Gastroesophageal sphincter (tissue), 4 donors: ENCODE measurements around the gene OR52R1. TPM values are rescaled to one million over a fixed set of nuclear protein-coding genes. Genes with fewer than 3 reads are reported as not detected.
"Not testable (repeated sequence)": the region's sequence is repeated elsewhere in the genome, so short reads cannot be mapped to it uniquely, and the experiment has no call there.

Experiments
- ATAC-seq: fragments of 150-250 bp; one replicate; pipeline ENCODE4 v1.9.1; 2016; ENCODE audit warnings: mild to moderate bottlenecking, moderate library complexity
- H3K27ac ChIP-seq, 4 donors: fragments of 200-600 bp; sonication (generic) in 3 of 4; 1 replicate in 3 of 4; 2 replicates in 1 of 4; pipeline ENCODE4 v1.5.1; 2016 to 2019
- H3K27me3 ChIP-seq: fragments of 200-600 bp; sonication (generic); one replicate; pipeline ENCODE4 v1.5.1; 2019
- H3K36me3 ChIP-seq, 2 donors: fragments of 200-600 bp; sonication (generic); one replicate each; pipeline ENCODE4 v1.5.1; 2019; ENCODE audit warnings: control low read depth in 1 of 2
- H3K4me1 ChIP-seq, 3 donors: fragments of 200-600 bp; sonication (generic); 1 replicate in 2 of 3; 2 replicates in 1 of 3; pipeline ENCODE4 v1.5.1; 2016 to 2019; ENCODE audit warnings: control low read depth in 2 of 3
- H3K4me3 ChIP-seq, 2 donors: fragments of 200-600 bp; sonication (generic); one replicate each; pipeline ENCODE4 v1.5.1; 2019; ENCODE audit warnings: mild to moderate bottlenecking in 1 of 2, moderate library complexity in 1 of 2
- H3K9me3 ChIP-seq, 3 donors: fragments of 200-600 bp; sonication (generic); one replicate each; pipeline ENCODE4 v1.5.1; 2017 to 2019; ENCODE audit warnings: control low read depth in 2 of 3
- EP300 ChIP-seq: sonication (generic); formaldehyde crosslinking; IDR thresholded peaks from one replicate; pipeline ENCODE4 v1.6.1; 2017; ENCODE audit warnings: antibody characterized with exemption, mild to moderate bottlenecking
- POLR2A ChIP-seq, 2 donors: fragments of 450-650 bp; IDR thresholded peaks; one replicate each; pipeline ENCODE4 v1.6.1; 2017; ENCODE audit warnings: antibody characterized with exemption in 2 of 2, mild to moderate bottlenecking in 2 of 2, moderate library complexity in 1 of 2
- POLR2AphosphoS5 ChIP-seq: sonication (generic); formaldehyde crosslinking; IDR thresholded peaks from one replicate; pipeline ENCODE4 v1.6.1; 2017; ENCODE audit warnings: antibody characterized with exemption
- WGBS, 2 donors: methylation state at CpG; one replicate each; pipeline ENCODE4 v1.1.5; 2018; ENCODE audit warnings: low coverage in 1 of 2; 5-methylcytosine and 5-hydroxymethylcytosine counted together
- total RNA-seq, 4 donors: library from RNA; depleted of rRNA; stranded (reverse); fragments of >200 nt; gene quantifications; one replicate each; pipeline ENCODE4 v1.1.0, GENCODE V29; 2016
- TF ChIP-seq, protein P1 (sequence below), 4 experiments: fragments of 200-600 bp in 2 of 4; fragments of 450-650 bp in 2 of 4; sonication (generic) in 1 of 4; IDR thresholded peaks; one replicate each; pipeline ENCODE4 v1.5.1; 2017 to 2019; ENCODE audit warnings: antibody characterized with exemption in 4 of 4, mild to moderate bottlenecking in 2 of 4, moderate library complexity in 2 of 4

The OR52R1 gene
- total RNA-seq, 4 donors from 2014 or later: not detected

DNA sequence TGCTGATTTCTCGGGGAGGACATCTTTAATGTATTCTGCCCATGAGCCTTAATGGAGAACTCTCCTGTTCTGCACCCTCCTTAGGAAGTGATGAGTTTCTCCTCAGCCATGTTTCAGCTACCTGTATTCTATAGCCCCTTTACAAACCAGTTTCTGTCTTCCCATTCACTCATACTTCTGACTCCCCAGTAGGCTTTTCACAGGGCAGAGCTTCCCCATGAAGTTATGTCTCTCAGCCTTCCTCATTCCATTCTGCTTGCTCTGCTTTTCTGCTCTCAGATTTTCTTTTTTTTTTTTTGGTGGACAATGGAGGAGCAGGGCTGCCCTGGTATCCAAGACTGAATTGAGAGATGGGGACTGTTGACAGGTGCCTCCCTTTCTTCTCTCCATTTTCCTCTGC lies 4.3 kb upstream of the OR52R1 start:
- Histone ChIP-seq H3K4me3 (no peak overlapping the region), H3K27ac (no peak overlapping the region), H3K4me1 (no peaks in the 10 kb centered on the region), H3K9me3 (no peaks in the 10 kb centered on the region), H3K27me3 (no peaks in the 10 kb centered on the region), H3K36me3 (no peaks in the 10 kb centered on the region)
- TF ChIP-seq POLR2A (IDR thresholded peaks at IDR 0.05) (no peak), POLR2AphosphoS5 (no peak), EP300 (no peak)
- TF ChIP-seq, protein P1, sequence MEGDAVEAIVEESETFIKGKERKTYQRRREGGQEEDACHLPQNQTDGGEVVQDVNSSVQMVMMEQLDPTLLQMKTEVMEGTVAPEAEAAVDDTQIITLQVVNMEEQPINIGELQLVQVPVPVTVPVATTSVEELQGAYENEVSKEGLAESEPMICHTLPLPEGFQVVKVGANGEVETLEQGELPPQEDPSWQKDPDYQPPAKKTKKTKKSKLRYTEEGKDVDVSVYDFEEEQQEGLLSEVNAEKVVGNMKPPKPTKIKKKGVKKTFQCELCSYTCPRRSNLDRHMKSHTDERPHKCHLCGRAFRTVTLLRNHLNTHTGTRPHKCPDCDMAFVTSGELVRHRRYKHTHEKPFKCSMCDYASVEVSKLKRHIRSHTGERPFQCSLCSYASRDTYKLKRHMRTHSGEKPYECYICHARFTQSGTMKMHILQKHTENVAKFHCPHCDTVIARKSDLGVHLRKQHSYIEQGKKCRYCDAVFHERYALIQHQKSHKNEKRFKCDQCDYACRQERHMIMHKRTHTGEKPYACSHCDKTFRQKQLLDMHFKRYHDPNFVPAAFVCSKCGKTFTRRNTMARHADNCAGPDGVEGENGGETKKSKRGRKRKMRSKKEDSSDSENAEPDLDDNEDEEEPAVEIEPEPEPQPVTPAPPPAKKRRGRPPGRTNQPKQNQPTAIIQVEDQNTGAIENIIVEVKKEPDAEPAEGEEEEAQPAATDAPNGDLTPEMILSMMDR (IDR thresholded peaks at IDR 0.05): no peak
- ATAC-seq: no peak
- 78 to 80% methylated on average over 1 of the region's 1 CpG for WGBS, 2 donors

DNA sequence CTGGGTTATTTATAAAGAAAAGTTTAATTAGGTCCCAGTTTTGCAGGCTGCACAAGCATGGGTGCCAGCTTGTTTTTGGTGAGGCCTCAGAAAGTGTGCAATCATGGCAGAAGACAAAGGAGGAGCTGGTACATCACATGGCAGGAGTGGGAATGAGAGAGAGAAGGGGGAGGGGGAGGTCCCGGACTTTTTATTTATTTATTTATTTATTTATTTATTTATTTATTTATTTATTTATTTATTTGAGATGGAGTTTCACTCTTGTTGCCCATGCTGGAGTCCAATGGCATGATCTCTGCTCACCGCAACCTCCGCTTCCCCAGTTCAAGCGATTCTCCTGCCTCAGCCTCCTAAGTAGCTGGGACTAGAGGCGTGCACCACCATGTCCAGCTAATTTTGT lies 2.9 kb downstream of the OR52R1 start:
- 86 to 96% methylated on average over 1 to 5 of the region's 5 CpGs for whole genome bisulfite sequencing, 2 donors
- not testable (repeated sequence) for H3K27ac ChIP-seq, H3K9me3 ChIP-seq, H3K4me1 ChIP-seq, H3K4me3 ChIP-seq, H3K36me3 ChIP-seq, ATAC-seq, H3K27me3 ChIP-seq

DNA sequence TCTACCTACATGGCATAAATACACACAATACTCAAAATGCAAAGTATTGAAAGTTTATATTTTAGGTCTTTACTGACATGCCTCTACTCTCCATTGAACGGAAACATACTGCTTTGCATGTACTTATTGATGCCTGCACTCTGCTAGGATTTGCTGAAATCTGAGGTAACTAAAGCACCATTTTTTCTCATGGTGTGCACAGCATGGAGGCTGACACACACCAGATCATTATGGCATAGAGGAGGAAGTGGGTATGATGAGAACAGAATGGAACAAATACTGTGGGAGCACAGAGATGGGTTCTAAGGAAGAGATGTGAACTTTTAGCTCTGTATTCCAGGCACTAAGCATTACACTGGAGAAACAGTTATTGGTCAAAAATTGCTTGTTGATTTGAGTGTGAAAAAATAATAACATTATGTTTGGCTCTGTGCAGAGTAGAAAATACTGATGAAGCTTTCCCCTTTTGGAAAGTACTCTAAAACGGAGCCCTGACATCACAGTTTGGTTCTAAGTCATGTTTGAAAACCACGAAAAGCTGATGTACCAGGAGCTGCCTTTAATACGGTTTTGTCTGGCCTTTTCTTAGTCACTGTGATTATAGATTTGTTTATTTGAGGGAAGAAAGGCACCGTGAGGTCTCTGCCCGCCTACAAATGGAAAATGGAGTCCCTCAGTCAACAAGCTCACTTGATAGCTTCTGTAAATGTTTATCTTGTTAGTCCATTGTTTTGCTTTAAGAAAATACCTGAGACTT lies 5.6 kb downstream of the OR52R1 start:
- TF ChIP-seq EP300 (no peak), POLR2AphosphoS5 (no peak), POLR2A (IDR thresholded peaks at IDR 0.05) (no peak)
- TF ChIP-seq, protein P1 (IDR thresholded peaks at IDR 0.05): no peak
- H3K27ac ChIP-seq: no peak overlapping the region
- no peaks in the 10 kb centered on the region for H3K36me3 ChIP-seq
- H3K9me3 ChIP-seq: no peaks in the 10 kb centered on the region
- 53 to 65% methylated on average over 3 to 6 of the region's 6 CpGs for WGBS, 2 donors
- no peaks in the 10 kb centered on the region for H3K27me3 ChIP-seq
- ATAC-seq: no peak
- H3K4me3 ChIP-seq: no peak overlapping the region
- H3K4me1 ChIP-seq: no peaks in the 10 kb centered on the region

DNA sequence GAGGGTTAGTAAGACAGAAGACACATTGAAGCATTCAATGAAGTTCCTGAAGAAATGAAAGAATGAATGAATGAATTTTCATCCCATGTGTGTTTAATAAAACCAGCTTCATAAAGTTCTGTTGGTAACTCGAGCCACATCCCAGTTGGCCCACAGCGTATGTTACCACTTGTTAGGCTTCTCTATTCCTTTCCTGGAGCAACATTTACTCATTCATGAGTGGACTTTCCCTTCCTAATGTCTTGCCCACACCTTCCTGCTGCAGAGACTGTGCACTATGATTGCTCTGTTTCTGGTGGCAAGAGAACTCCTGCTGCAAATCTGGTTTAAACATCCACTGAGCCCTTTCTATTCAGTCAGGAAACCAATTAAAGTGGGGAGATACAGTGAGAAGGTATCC lies 7.0 kb downstream of the OR52R1 start:
- Histone ChIP-seq H3K4me1 (no peaks in the 10 kb centered on the region), H3K27me3 (no peaks in the 10 kb centered on the region), H3K9me3 (no peaks in the 10 kb centered on the region), H3K36me3 (no peaks in the 10 kb centered on the region), H3K4me3 (no peak overlapping the region), H3K27ac (no peak overlapping the region)
- ATAC-seq: no peak
- TF ChIP-seq POLR2A (IDR thresholded peaks at IDR 0.05) (no peak), EP300 (no peak), POLR2AphosphoS5 (no peak)
- TF ChIP-seq, protein P1 (IDR thresholded peaks at IDR 0.05): no peak
- WGBS, 2 donors: 29% methylated on average over 2 of the region's 2 CpGs; no CpG with 5 or more reads in 1 of the 2 donors

DNA sequence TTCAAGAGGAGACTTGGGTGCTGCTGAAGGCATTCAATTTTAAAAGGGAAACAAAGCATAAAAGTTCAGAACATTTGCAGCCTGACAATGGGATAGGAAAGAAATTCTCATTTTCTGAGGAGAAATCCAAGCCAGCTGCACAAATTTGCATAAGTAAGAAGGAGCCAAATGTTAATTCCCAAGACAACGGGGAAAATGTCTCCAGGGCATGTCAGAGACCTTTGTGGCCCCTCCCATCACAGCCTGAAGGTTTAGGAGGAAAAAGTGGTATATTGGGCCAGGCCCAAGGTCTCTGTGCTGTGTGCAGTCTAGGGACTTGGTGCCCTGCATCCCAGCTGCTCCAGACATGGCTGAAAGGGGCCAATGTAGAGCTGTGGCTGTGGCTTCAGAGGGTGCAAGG lies 21.7 kb downstream of the OR52R1 start:
- Histone ChIP-seq H3K4me1 (no peaks in the 10 kb centered on the region), H3K36me3 (no peaks in the 10 kb centered on the region), H3K9me3 (no peaks in the 10 kb centered on the region), H3K27ac (no peak overlapping the region), H3K27me3 (no peaks in the 10 kb centered on the region), H3K4me3 (no peak overlapping the region)
- 56% methylated on average over 1 of the region's 1 CpG; no CpG with 5 or more reads in 1 of the 2 donors for WGBS, 2 donors
- no peak for TF ChIP-seq POLR2A (IDR thresholded peaks at IDR 0.05)
- TF ChIP-seq POLR2AphosphoS5: no peak
- TF ChIP-seq, protein P1 (IDR thresholded peaks at IDR 0.05): no peak
- no peak for TF ChIP-seq EP300
- ATAC-seq: no peak
